NOMO-1 treated with DMSO at 0.1 percent for 48 hours (cell line): ENCODE results near the gene TEAD1.

Experiments used
- DNase-seq: peaks from one replicate; lab custom pipeline; 2025; ENCODE audit not compliant: unreplicated experiment; lab: John Stamatoyannopoulos, UW

TEAD1 gene

GRCh38 chr11:12761029-12761428, 86.8 kb downstream of the TEAD1 start:
- peak; percentile 1 for DNase-seq

- DNase-seq, result peak; percentile 38
Observed at GRCh38 chr11:12762278-12762677, 88.1 kb downstream of the TEAD1 start.

- DNase-seq, result no peak
Observed at GRCh38 chr11:12762696-12763324, 88.6 kb downstream of the TEAD1 start.

- no peak for DNase-seq
Observed at GRCh38 chr11:12764187-12764914, 90.1 kb downstream of the TEAD1 start.

- no peak for DNase-seq
Observed at GRCh38 chr11:12765428-12765827, 91.2 kb downstream of the TEAD1 start.

- no peak for DNase-seq
Observed at GRCh38 chr11:12767027-12767426, 92.8 kb downstream of the TEAD1 start.

GRCh38 chr11:12767577-12767976, 93.4 kb downstream of the TEAD1 start:
- no peak for DNase-seq

GRCh38 chr11:12768726-12769673, 94.8 kb downstream of the TEAD1 start:
- no peak for DNase-seq

GRCh38 chr11:12769834-12770345, 95.7 kb downstream of the TEAD1 start:
- peak; percentile 90 for DNase-seq

GRCh38 chr11:12770435-12770834, 96.2 kb downstream of the TEAD1 start:
- no peak for DNase-seq

- no peak for DNase-seq
Observed at GRCh38 chr11:12770966-12771597, 96.9 kb downstream of the TEAD1 start.

- DNase-seq, result no peak
Observed at GRCh38 chr11:12771875-12772274, 97.7 kb downstream of the TEAD1 start.

- DNase-seq, result no peak
Observed at GRCh38 chr11:12772324-12772723, 98.1 kb downstream of the TEAD1 start.

- DNase-seq, result no peak
Observed at GRCh38 chr11:12773591-12773990, 99.4 kb downstream of the TEAD1 start.

- no peak for DNase-seq
Observed at GRCh38 chr11:12775955-12776354, 101.7 kb downstream of the TEAD1 start.

GRCh38 chr11:12777208-12777874, 103.1 kb downstream of the TEAD1 start:
- DNase-seq, result no peak

- no peak for DNase-seq
Observed at GRCh38 chr11:12778240-12778905, 104.2 kb downstream of the TEAD1 start.

- no peak for DNase-seq
Observed at GRCh38 chr11:12783765-12784164, 109.5 kb downstream of the TEAD1 start.

- no peak for DNase-seq
Observed at GRCh38 chr11:12784445-12784844, 110.2 kb downstream of the TEAD1 start.

- DNase-seq, result no peak
Observed at GRCh38 chr11:12784987-12785386, 110.8 kb downstream of the TEAD1 start.
